ENCODE data around the gene VPS52.

GRCh38 chr6:33317419-33317668 is 45.7 kb upstream of the VPS52 start:
- TF ChIP-seq FOXM1 (IDR thresholded peaks at IDR 0.05; ENCODE audit: borderline replicate concordance) (no peak), LEF1 (IDR thresholded peaks at IDR 0.05; ENCODE audit: borderline replicate concordance) (no peak), TARDBP (IDR thresholded peaks at IDR 0.05) (no peak), CTBP1 (IDR thresholded peaks at IDR 0.05; ENCODE audit: borderline replicate concordance) (no peak), BHLHE40 (IDR thresholded peaks at IDR 0.05; ENCODE audit: borderline replicate concordance) (no peak), PKNOX1 (IDR thresholded peaks at IDR 0.05) (no peak), ARNT (IDR thresholded peaks at IDR 0.05) (no peak), SP1 (IDR thresholded peaks at IDR 0.05) (no peak), ZNF384 (IDR thresholded peaks at IDR 0.05) (no peak)
